Right renal pelvis (tissue), 4 donors: Measurements from ENCODE around the gene UQCC5. TPM values are rescaled to one million over a fixed set of nuclear protein-coding genes. Genes with fewer than 3 reads are reported as not detected.

Experiments used
- DNase-seq, 4 donors: peaks; one replicate each; pipeline ENCODE4 v3.0.0-alpha.2; 2013; ENCODE audit warnings: low read depth in 4 of 4, low spot score in 3 of 4, missing footprints in 1 of 4
- polyA plus RNA-seq, 4 donors: library from polyadenylated mRNA; unstranded; fragments of 120-200 nt; gene quantifications; one replicate each; pipeline ENCODE4 v1.2.1, GENCODE V29; 2013; ENCODE audit not compliant: insufficient read length in 4 of 4

Gene UQCC5
- polyA plus RNA-seq, 4 donors, result 15.2 to 24.7 (median 18.3) TPM

DNA sequence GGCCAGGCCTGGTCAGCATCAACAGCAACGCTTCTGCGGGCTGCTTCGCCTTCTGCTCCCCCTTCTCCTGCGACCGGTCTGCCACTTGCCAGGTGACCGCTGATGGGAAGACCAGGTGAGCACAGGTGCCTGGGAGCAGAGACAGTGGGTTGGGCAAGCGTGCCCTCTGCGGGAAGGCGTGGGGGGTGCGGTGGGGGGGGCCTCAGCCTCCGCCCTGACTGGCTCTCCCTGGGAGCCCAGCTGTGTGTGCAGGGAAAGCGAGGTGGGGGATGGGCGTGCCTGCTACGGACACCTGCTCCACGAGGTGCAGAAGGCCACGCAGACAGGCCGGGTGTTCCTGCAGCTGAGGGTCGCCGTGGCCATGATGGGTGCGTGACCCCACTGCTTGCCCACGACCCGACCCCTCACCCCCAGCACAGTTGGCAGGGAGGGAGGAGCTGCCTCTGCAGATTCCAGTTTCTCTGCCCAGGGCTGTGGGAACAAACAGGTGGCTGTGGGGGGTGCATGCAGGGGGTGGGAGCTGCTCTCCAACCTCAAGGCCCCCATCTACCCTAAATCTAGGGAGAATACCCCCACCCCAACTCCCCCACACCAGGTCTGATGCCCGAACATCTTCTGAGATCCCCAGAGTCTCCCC lies 32.5 kb upstream of the UQCC5 start:
- no peak for DNase-seq

DNA sequence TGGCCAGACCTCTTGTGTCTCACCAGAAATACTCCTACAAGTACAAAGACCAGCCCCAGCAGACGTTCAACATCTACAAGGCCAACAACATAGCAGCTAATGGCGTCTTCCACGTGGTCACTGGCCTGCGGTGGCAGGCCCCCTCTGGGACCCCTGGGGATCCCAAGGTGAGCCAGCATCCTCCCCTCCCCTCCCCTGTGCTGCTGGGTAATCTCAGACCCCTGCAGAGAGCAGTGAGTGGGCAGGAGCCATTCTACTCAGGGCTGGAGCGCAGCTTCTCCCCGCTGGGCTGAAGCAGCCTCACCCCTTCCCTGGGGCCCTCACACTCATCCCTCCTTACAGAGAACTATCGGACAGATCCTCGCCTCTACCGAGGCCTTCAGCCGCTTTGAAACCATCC lies 31.4 kb upstream of the UQCC5 start:
- no peak for DNase-seq

DNA sequence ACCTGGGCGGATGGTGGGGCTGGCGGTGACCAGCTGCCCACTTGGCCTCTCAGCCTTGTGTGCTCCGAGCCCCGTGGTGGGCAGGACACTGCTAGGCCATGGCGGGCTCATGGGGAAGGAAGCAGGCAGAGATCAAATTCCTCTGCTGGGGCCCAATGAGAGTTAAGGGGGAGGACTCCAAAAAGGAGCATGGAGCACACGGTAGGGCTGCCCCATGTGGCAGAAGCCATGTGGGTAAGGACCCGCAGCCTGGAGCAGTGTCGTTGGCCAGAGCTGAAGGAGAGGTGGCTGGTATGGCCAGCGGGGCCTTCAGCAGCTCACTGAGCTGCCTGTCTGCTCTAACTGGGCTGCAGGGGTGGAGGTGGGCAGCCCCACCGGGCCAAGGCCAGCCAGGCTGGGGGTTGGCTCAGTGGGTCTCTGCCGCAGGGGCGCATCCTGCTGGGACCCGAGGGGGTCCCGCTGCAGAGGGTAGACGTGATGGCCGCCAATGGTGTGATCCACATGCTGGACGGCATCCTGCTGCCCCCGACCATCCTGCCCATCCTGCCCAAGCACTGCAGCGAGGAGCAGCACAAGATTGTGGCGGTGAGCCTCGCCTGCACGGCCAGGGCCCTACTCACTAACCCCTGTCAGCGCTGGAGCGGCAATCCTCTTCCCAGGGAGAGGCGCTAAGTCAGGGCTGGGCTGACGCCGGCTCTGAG lies 30.0 kb upstream of the UQCC5 start:
- no peak for DNase-seq

- no peak for DNase-seq
Measured at GRCh38 chr3:52507359-52507758, 29.0 kb upstream of the UQCC5 start.

DNA sequence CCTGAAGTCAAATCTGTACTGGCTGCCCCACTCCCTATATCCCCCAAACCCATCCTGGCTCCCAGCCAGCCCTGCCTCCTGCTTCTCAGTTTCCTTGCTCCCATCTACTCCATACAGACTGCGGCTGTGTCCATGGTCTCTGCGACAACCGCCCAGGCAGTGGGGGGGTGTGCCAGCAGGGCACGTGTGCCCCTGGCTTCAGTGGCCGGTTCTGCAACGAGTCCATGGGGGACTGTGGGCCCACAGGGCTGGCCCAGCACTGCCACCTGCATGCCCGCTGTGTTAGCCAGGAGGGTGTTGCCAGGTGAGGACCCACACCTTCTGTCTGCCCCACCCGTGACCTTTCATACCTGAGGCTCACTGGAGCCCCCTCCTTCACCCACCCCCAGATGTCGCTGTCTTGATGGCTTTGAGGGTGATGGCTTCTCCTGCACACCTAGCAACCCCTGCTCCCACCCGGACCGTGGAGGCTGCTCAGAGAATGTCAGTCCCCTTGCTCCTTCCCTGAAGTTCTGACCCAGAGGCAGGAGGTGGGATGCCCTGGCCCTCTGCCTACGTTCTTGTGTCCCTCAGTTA lies 26.6 kb upstream of the UQCC5 start:
- no peak for DNase-seq

DNA sequence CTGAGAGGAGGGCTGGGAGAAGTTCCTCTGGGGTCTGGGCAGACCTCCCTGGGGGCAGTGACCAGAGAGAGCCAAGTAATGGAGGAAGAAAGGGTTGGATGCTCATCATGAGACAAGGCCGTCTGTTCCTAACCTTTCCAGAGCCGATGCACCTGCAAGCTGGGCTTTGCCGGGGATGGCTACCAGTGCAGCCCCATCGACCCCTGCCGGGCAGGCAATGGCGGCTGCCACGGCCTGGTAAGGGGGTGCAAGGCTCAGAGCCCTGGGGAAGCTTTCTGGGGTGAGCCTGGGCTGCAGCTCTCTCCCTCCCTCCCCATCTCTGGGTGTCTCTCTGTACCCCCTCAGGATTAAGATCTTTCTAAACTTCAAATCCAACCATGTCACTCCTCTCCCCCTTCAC lies 24.9 kb upstream of the UQCC5 start:
- no peak for DNase-seq

DNA sequence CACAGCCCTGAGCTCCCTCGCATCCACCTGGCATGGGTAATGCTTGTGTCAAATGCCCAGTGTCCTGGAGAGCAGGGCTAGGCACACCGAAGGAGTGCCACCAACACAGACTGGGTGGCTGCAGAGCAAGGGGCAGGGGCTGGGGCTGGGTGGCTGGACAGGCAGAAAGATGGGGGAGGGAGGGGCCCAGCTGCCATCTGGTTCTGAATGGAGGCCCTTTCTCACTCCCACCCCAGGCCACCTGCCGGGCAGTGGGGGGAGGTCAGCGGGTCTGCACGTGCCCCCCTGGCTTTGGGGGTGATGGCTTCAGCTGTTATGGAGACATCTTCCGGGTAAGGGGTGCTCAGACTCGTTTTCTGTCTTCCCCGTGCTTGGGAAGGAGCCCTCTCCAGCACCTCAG lies 24.3 kb upstream of the UQCC5 start:
- no peak for DNase-seq

- DNase-seq, result no peak
Measured at GRCh38 chr3:52512727-52513126, 23.7 kb upstream of the UQCC5 start.

DNA sequence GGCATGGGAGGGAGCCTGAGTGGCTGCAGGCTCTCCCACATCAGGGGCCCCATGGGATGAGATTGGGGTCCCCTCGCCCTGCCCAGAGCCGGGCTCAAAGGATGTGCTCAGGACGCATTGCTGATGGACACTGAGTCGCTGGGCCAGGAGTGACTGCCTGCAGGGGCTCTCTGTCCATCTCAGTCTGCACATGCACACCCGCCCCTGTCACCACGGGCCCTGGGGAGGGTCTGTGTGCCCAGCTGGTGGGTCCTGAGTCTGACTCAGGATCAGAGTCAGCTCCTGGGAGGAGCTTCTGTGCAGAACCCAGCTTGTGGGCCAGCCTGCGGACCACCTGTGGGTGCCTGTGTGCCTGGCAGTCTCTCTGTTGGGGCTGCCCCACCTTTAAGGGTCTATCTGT lies 23.1 kb upstream of the UQCC5 start:
- no peak for DNase-seq

- DNase-seq, result no peak
Measured at GRCh38 chr3:52514576-52514975, 21.8 kb upstream of the UQCC5 start.

- DNase-seq, result no peak
Measured at GRCh38 chr3:52515192-52515591, 21.2 kb upstream of the UQCC5 start.

GRCh38 chr3:52516509-52517195 lies 19.8 kb upstream of the UQCC5 start:
- DNase-seq, result no peak

- no peak for DNase-seq
Measured at GRCh38 chr3:52517796-52518722, 18.3 kb upstream of the UQCC5 start.

DNA sequence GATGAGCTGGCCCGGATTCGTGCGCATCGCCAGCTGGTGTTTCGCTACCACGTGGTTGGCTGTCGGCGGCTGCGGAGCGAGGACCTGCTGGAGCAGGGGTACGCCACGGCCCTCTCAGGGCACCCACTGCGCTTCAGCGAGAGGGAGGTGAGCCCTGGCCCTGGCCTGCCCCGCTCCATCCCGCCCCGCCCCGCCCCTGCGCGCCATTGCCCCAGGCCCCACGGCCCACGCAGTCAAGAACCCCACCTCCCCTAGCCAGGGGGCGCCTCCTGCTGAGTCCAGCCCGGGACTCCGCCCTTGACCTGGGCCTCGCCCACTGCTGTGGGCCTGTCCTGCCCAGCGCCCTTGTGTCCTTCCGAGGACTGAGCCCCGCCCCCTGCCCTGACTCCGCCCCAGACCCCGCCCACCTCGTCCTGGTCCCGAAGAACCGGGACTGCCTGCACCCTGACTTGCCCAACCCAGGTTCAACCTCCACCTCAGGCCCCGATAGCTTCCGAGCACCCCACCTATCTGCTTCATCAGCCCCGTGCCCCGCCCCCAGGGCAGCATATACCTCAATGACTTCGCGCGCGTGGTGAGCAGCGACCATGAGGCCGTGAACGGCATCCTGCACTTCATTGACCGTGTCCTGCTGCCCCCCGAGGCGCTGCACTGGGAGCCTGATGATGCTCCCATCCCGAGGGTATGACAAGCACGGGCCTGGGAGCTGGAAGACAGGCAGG lies 17.5 kb upstream of the UQCC5 start:
- DNase-seq, result no peak

- DNase-seq, result no peak
Measured at GRCh38 chr3:52519445-52520140, 16.8 kb upstream of the UQCC5 start.

DNA sequence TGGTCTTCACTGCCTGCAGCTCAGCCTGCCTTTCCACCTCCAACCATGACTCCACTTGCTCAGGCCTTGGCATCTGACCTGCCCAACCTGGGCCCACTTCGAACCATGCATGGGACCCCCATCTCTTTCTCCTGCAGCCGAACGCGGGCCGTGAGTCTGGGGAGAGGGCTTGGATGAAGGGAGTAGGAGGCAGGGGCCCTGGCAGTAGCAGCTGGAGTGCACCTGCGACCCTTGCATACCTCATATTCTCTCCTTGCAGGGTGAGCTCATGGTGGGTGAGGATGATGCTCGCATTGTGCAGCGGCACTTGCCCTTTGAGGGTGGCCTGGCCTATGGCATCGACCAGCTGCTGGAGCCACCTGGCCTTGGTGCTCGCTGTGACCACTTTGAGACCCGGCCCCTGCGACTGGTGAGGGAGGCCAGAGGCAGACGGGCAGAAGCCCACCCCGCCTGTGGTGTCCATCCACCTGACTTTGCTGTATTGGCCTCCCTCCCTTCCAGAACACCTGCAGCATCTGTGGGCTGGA lies 16.2 kb upstream of the UQCC5 start:
- DNase-seq, result no peak

GRCh38 chr3:52520716-52521487 lies 15.5 kb upstream of the UQCC5 start:
- no peak for DNase-seq

- no peak for DNase-seq
Measured at GRCh38 chr3:52521488-52521824, 14.9 kb upstream of the UQCC5 start.
